Activated CD4-positive, alpha-beta T cell treated with anti-CD3 and anti-CD28 coated beads for 24 hours (primary cell): Measurements from ENCODE around the gene GRAP2.
A peak's percentile ranks its signal among the peaks of the same experiment; 100 is the strongest.
"Not testable (repeated sequence)": the region's sequence is repeated elsewhere in the genome, so short reads cannot be mapped to it uniquely, and the experiment has no call there.

Experiments used
- DNase-seq, 2 donors: peaks; one replicate each; pipeline ENCODE4 v3.0.0-alpha.2; 2020; ENCODE audit warnings: low read depth in 2 of 2

The GRAP2 gene

GRCh38 chr22:39992894-39993293 is 92.0 kb downstream of the GRAP2 start:
- not testable (repeated sequence) for DNase-seq

- DNase-seq, result peak in 1 of 2 donors; percentile 30
These were observed 93.2 kb downstream of the GRAP2 start for GRCh38 chr22:39994041-39994565.

- DNase-seq, result no peak
These were observed 93.9 kb downstream of the GRAP2 start, which contains the start of gene FAM83F for GRCh38 chr22:39994566-39995392. Gene FAM83F, plus strand, starts transcription at chr22:39994954. Its CDS starts 89 bp downstream, at chr22:39995043.

GRCh38 chr22:39995393-39996252 is 94.7 kb downstream of the GRAP2 start:
- no peak for DNase-seq

GRCh38 chr22:39996732-39997131 is 95.8 kb downstream of the GRAP2 start:
- DNase-seq, result no peak

GRCh38 chr22:39997421-39997820 is 96.5 kb downstream of the GRAP2 start:
- DNase-seq, result no peak

GRCh38 chr22:39997939-39998726 is 97.2 kb downstream of the GRAP2 start:
- no peak for DNase-seq

GRCh38 chr22:39999144-39999757 is 98.4 kb downstream of the GRAP2 start:
- DNase-seq, result no peak

GRCh38 chr22:40000171-40000570 is 99.3 kb downstream of the GRAP2 start:
- DNase-seq, result no peak

GRCh38 chr22:40001106-40001505 is 100.2 kb downstream of the GRAP2 start:
- no peak for DNase-seq

- no peak for DNase-seq
These were observed 101.1 kb downstream of the GRAP2 start for GRCh38 chr22:40001800-40002577.

- DNase-seq, result no peak
These were observed 102.2 kb downstream of the GRAP2 start for GRCh38 chr22:40002935-40003715.

- DNase-seq, result no peak
These were observed 104.0 kb downstream of the GRAP2 start for GRCh38 chr22:40004836-40005235.

GRCh38 chr22:40006641-40007040 is 105.8 kb downstream of the GRAP2 start:
- DNase-seq, result no peak

- no peak for DNase-seq
These were observed 107.2 kb downstream of the GRAP2 start for GRCh38 chr22:40007853-40008710.

GRCh38 chr22:40008726-40009291 is 107.9 kb downstream of the GRAP2 start:
- no peak for DNase-seq

- DNase-seq, result no peak
These were observed 108.4 kb downstream of the GRAP2 start for GRCh38 chr22:40009292-40009774.
